HCEC 1CT (cell line): ENCODE results near the gene METTL22.

Experiments
- DNase-seq: peaks from one replicate; pipeline ENCODE4 v3.0.0-alpha.2; 2017

Gene METTL22

GRCh38 chr16:8634991-8635736 is 13.7 kb downstream of the METTL22 start:
- no peak for DNase-seq

- no peak for DNase-seq
Observed at GRCh38 chr16:8639694-8640093, 18.2 kb downstream of the METTL22 start.

GRCh38 chr16:8641671-8642070 is 20.2 kb downstream of the METTL22 start:
- no peak for DNase-seq

GRCh38 chr16:8642146-8642545 is 20.6 kb downstream of the METTL22 start:
- no peak for DNase-seq

- DNase-seq, result no peak
Observed at GRCh38 chr16:8644211-8645140, 23.0 kb downstream of the METTL22 start.

GRCh38 chr16:8645141-8645521 is 23.6 kb downstream of the METTL22 start:
- no peak for DNase-seq

GRCh38 chr16:8645831-8646230 is 24.3 kb downstream of the METTL22 start:
- no peak for DNase-seq

GRCh38 chr16:8646326-8647053 is 25.0 kb downstream of the METTL22 start:
- no peak for DNase-seq

- DNase-seq, result no peak
Observed at GRCh38 chr16:8647721-8648318, 26.3 kb downstream of the METTL22 start.

- DNase-seq, result no peak
Observed at GRCh38 chr16:8648877-8649276, 27.4 kb downstream of the METTL22 start.

GRCh38 chr16:8649829-8650554 is 28.5 kb downstream of the METTL22 start:
- DNase-seq, result no peak

- peak; percentile 7 for DNase-seq
Observed at GRCh38 chr16:8651958-8652357, 30.5 kb downstream of the METTL22 start.

GRCh38 chr16:8655184-8655717 is 33.8 kb downstream of the METTL22 start:
- DNase-seq, result peak; percentile 15

- DNase-seq, result no peak
Observed at GRCh38 chr16:8656376-8656775, 34.9 kb downstream of the METTL22 start.

GRCh38 chr16:8660841-8661301 is 39.4 kb downstream of the METTL22 start:
- peak; percentile 26 for DNase-seq

- no peak for DNase-seq
Observed at GRCh38 chr16:8661703-8662102, 40.2 kb downstream of the METTL22 start.

- DNase-seq, result no peak
Observed at GRCh38 chr16:8663192-8664089, 41.9 kb downstream of the METTL22 start.

- no peak for DNase-seq
Observed at GRCh38 chr16:8665529-8665928, 44.0 kb downstream of the METTL22 start.

GRCh38 chr16:8667492-8667891 is 46.0 kb downstream of the METTL22 start:
- no peak for DNase-seq

- no peak for DNase-seq
Observed at GRCh38 chr16:8668113-8668512, 46.6 kb downstream of the METTL22 start.

GRCh38 chr16:8669481-8669880 is 48.0 kb downstream of the METTL22 start:
- no peak for DNase-seq
